Measurements from ENCODE around the gene IARS1.
A peak's percentile ranks its signal among the peaks of the same experiment; 100 is the strongest.

Gene IARS1

DNA sequence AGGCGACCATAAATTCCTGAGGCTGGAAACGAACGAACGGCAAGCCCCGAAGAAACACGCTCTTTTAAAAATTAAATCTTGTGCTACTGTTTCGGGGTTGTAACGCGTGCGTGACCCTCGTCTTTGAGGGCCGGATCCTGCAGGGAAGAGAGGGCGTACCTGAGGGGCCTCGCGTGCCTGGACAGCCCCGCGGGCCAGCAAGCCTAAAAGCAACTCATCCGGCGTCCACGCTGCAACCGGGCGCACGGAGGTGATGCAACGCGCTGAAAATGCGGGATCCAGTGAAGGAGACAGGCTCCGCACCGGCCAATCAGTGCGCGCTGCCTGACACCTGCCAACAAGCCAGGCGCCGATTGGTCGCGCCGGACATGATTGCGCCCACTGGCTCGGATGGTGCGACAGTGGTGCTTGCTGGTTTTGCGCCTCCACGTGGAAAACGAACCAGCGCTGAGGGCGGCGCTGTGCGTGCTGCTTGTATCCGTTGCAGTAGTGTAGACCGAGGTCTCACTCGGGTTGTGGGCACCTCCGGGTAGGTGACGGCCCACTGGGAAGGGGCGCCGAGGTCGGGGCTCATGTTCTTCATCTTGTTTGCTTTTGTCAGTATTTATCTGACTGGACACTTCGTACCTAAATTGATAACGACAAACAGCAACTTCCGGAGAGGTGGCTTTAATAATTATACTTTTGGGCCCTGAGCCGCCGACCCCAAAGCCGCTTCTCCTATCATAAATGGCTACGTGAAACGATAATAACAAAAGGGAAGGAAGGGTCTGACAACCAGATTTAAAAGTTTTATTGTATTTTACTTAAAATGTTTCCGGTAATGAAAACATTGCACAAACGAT, at the start of gene IARS1:
IARS1 (minus strand) TSS at position 246 of the 845 bp plus-strand sequence. CDS start 4,278 bp downstream, outside the sequence.
- peak; percentile 100 for DNase-seq

DNA sequence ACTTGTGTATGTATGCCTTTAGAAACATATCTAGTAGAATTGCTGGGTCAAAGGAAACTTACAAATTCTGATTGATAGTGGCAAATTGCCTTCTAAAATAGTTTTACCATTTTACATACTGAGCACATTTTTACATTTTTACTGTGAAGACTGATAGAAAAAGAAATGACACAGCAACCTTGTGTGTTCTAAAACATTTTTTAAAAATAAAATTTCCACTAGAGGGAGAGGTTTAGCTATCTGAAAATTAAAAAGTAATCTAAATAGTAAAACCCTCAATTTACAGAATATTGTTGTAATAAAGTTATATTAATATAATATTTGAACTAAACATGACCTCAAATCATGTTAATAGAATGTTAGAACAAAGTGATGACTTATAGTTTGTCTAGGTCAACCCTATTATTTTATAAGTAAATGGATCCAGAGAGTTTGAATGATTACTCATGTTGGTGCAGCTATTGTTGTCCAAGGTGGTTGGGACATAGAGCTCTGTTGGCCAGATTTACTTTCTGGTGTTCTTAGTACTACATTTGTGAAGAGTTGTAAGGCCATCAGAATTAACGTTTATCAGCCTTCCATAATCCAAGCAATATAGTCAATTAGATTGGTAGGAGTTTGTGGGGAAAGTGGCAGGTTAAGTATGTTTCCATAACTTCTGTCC, 49.5 kb upstream of the IARS1 start:
- no peak for DNase-seq

DNA sequence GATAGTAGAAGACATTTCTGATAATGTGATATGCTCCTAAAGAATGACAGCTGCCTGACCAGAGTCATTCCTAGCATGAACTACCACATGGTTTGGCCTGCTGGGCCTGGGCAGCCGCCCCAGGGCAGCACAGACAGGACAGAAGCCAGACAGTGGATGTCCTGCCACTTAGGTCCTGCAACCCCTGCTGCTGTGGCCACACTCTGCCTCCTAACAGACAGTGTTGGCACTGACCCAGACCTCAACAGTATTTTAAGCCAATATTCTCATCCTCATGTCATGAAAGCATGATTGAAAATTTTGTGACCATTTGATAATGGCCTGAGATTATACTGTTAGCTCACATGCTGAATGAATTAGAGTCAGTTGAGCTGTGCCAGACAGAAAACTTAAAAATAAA, 48.1 kb upstream of the IARS1 start:
- no peak for DNase-seq

DNA sequence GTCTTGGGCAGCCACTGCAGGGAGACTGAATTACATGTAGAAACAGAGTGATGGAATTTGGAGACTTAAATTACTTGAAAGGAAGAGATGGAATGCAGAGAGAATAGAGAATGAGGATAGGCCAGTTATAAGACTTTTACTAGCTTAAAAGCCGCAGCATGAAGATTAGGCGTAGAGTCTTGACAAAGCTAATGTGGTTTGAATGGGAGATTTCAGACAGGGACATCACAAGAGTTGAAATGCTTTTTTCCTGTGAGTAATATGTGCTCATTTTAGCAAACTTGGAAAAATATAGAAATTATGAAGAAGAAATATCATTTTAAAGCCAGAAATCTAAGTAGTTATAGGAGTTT, 39.8 kb upstream of the IARS1 start:
- DNase-seq: no peak

DNA sequence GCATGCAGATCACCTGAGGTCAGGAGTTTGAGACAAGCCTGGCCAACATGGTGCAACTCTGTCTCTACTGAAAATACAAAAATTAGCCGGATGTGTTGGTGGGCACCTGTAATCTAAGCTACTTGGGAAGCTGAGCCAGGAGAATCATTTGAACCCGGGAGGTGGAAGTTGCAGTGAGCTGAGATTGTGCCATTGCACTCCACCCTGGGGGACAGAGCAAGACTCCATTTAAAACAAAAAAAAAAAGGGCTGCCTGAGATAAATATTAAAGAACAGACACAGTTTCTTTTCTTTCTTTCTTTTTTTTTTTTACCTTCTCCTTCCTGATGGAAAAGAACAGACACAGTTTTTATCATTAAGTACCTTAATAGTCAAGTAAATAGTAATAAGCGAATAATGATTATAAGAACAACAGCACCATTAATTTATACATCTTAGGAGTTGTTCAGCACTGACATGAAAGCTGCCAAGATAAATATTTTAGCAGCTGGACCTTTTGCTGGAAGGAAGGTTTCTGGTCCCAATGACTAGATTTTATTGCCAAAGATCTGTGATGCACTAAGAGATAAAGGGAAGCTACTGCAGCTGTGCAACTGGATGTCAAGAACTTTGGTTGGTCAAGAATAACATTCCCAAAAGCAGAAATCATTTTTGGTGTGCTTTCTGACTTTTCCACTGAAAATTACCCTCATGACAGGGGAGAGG, 39.2 kb upstream of the IARS1 start:
- no peak for DNase-seq

DNA sequence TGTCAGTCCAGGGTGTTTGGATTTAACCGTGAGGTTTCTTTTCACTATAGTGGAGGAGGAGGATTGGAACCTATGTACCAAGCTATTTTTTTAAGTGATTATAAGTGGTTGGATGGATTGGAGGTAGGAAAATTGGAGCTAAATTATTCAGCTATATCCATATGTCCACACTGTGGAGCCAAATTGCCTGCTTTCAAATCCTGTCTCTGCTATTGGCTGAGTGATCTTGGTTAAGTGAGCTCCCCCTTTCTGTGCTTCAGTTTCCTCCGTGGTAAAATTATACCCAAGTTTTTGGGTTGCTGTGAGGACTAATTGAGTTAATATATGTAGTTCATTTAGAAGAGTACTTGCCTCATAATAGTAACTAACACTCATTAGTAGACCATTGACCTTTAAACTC, 34.7 kb upstream of the IARS1 start:
- DNase-seq: no peak

DNA sequence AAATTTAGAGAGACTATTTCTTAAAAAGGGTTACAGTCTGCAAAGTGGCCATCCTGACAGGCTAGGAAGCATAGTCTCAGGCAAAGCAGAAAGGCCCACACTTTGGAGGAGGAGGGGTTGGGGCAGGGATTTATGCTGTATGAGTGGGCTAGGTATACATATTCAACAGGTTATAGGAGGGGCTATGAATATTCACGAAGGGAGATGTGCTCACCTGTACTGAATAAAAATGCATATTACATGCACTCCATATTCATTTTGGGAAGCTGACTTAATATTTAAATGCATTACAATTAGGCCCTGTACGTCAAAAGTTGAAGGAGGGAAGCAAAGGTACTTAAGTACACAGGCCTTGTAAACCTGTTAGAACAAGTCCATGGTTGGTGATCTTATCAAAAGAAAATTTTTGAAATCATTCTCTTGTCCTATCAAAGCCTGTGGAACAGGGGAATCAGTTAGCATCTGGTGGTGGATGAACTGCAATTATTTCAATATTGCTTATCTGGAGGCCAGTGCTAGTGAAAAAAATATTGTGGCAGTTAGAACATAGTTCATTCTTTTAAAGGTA, 33.9 kb upstream of the IARS1 start:
- DNase-seq: no peak

DNA sequence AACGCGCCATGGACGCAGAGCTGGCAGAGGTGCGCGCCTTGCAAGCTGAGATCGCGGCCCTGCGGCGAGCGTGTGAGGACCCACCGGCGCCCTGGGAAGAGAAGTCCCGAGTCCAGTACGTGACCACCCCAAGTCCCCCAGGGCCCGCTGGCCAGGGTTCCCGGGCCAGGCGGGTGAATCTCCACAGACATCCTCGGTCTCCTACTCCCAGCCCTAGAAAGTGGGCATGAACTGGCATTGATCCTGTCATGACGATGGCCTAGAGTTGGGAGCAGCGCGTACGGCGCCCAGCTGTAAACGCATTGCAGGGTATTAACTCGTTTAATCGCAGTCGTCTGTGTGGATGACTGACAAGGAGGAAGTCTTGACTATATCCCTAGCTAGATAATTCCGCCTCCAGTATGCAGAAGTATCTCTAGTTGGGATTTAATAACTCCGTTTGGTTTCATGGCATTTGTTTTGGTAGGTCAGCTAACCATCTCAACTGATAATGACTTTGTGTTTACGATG, 32.5 kb upstream of the IARS1 start:
- DNase-seq: no peak

DNA sequence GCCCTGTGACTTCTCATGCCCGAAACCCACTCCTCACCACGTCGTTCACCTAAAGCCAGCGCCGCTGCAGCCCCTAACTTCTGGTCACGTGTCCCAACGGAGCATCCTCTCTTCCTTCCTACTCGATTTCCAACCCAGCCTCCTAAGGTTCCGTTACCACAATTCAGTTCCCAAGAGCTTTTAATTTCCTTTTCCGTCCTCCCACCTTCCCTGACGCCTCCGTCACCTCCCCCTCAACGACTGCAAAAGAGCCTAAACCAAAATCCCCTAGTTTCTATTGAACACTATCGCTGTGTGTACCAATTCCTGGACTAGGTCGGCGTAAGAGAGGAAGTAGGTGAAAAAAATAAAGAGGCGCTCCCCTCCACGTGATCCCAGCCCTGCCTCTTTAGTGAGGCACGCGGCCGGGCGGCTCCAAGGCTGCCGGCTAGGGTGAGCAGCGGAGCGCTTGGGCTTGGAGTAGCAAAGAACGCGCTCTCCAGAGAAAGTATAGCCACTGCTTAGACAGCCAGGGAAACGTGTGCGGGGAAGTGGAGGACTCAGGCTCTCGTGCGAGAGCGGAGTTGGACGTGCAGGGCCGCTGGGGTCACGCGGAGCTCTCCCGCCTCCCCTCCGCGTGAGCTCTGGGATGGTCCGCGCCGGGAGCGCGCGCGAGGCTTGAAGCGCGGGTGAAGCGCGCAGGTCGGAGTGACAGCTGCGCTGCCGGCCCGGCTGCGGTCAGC, 31.9 kb upstream of the IARS1 start, which contains the start of the genes CENPP and NOL8:
CENPP (plus strand) TSS at position 685 of the 722 bp plus-strand sequence.
NOL8 (minus strand) TSS at position 82 of the 722 bp plus-strand sequence. CDS start 1,189 bp downstream, outside the sequence.
- DNase-seq: peak; percentile 89

DNA sequence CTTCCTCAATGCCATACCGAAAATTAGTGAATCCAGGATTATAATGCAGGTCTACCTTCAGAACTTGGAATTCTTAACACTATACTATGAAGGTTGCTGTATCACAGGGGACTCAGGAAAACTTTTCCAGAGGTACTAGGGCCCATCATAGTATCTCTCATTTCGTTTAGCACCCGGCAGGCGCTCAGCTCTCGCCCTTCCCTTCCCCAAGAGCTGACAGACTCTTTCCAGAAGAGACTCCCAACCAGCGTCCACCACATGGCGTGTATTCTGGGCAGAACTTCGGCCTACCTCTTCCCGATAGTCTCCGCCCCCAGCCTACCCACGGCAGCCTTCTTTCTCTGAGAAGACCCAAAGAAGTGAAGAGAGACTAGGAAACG, 31.4 kb upstream of the IARS1 start:
- no peak for DNase-seq

DNA sequence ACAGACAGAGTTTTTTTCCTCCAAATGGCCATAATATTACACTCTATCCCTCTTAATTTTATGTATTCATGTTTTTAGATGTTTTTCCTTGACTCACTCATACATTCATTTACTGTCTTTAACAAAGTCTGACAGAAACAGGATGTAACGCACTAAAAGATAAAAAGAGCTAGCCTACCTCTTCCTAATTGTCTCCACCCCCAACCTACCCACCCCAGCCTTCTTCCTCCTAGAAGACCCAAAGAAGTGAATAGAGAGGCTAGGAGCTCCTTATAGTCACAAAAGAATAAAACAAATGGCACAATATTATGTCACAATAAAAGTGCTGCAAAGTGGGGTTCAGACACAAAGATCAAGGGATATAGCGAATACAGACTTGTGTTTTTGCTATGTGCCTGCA, 30.9 kb upstream of the IARS1 start:
- no peak for DNase-seq

DNA sequence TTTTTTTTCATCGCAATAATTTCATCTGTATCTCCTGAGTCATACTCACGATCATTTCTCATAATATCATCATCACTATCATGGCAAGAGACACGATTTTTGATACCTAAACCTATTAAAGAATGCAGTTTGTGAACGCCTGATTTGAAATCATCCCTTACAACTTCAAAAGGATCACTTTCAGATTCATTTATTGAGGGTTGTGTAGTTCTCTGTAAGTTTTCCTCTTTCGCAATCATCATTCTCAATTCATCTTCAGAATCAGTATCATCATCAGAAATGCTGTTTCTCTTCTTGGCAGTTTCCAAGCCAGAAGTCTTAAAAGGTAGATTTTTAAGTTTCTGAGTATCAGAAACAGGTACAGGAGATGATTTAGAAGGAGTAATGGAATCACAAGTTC, 22.0 kb upstream of the IARS1 start:
- DNase-seq: no peak

DNA sequence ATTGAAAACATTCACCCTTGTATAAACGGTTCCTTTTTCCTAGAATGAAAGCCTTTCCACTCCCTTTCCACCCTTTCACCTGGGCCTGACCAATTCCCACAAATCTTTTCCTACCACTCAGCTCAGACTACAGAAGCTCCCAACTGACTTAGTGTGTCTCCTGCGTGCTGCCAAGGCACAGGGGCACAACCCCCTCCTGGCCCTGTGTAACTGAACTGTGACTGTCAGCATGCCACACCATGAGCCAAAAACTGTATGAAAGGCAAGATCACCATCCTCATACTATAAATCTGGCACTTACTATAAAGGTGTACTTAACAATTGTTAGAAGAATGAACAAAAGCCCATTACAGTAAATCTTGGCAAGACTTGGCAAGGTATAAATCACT, 20.1 kb upstream of the IARS1 start:
- DNase-seq: no peak

DNA sequence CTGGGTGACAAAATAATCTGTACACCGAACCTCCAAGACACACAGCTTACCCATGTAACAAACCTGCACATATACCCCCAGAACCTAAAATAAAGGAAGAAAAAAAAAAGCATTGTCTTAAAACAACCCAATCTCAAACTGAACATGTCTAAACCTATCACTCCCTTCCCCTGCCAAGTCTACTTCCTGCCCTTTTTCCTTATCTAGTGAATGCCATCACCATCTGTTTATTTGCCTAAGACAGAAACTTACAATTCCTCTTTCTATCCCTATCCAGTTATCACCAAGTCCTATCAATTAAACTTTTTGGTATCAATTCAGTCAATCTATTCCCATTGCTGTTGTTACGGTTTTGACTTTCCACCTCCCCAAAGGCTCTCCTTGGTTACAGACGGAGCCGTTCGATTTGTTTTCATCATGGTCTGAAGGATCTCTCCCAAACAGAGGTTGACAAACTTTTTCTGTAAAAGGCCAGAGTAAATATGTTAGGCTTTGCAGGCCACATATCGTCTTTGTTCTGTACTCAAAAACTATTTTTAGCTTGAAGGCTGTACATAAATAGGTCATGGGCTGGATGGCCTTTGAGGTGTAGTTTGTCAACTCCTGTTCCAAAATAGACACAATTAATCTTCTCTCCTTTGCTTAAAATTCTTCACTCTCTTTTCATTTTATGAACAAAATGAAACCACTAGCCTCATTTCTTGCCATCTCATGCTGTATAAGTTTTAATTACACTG, 19.6 kb upstream of the IARS1 start:
- DNase-seq: no peak

DNA sequence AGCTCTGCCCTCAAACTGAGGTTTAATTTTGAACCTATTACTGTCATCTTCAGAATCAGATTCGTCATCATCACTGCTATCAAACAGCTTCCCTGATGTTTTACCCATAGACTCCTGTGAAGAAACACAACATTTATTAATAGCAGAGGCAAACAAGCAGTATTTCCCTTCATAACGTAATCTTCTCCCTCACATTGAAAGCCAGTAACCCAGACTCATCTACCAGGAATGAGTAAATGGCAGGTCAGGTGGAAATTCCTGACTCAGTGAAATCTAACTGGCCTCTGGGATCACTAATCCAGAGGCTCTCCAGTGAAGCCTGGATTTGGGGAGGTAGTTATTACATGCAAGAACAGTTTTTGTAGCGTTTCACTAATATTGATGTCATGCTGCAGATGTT, 17.1 kb upstream of the IARS1 start:
- DNase-seq: no peak

DNA sequence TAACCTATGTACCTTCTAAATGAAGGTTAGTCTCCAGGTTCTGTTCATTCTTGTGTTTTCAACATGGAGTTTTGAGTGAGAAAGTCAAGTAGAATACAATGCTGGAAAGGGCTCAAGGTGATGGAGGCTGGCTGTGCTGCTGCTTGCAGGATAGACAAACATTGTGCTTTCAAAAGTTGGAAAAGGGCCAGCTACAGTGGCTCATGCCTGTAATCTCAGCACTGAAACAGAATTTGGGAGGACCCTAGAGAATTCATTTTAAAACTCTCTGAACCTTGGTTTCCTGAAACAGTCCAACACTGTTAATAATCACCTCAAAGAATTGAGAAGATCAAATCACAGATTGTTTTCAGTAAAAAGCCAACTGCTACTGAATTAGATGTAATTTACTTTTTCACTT, 15.4 kb upstream of the IARS1 start:
- no peak for DNase-seq

DNA sequence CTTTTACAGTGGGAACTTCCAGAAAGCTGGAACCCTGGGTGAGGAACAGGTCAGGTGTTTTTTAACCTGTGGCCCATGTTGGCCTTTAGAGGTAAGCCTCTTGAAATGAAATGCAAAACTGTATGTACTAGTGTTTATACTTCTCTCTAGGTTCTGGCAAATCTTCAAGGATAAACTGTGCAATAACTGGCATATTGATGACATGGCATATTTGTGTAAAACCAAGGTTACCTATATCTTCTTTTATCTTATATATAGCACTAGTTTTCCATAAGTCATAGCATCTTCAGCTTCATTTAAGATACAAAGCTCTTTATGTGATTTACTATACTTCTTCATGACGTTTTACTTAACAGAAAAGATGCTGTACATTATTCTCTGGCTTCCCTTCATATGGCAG, 7.4 kb upstream of the IARS1 start:
- DNase-seq: no peak

DNA sequence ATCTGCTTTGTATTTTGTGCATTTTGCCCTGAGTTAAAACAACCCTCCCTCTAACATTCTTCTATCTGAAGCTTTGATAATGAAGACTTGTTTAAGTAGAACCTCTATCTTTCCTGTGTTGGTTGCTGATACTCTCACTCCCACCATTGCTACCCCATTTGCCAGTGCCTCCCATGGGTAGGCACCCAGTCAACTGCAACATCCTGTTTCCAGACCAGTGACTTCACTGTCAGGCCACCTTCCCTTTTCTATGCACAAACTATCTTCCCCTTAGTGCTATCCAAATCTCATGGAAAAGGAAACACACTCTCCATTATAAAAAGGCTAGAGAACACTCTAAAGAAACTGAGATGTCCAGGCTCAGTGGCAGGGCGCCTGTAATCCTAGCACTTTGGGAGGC, 5.6 kb upstream of the IARS1 start:
- no peak for DNase-seq

DNA sequence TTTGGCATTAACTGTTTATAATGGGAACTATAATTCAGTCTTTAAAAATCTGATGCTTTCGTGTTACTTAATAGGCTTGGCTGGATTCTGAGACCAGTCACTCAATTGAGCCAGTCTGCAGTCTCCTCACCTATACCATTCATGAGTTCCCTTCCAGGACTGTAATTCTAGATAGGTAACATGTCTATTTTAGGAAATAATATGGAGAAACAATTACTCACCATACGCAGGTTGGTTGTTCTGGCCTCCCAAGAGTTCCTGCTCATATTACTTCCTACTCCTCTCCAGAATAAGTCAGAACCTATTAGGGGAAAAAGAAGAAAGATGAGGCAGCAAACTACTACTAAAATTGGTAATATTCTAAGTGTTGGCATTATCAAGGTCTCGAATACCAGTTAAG, 4.5 kb upstream of the IARS1 start:
- no peak for DNase-seq

DNA sequence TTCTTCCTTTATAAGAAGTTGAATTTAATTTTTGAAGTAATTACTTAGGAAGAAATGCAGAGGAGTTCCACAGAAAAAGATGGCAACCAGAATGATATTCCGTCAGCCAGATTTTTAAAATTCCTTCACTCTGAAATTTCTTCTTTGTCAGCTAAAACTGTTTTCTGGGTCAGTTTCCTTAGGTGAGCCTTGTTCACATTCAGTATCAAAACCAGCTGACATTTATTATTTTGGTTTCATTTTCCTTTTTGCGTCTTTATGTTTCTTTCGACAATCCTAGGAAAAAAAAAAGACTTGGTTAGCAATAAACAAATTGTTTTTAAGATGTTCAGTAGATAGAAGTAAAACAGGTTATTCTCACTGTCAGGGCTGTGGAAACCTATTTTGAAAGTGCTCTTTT, 4.1 kb upstream of the IARS1 start:
- DNase-seq: no peak

DNA sequence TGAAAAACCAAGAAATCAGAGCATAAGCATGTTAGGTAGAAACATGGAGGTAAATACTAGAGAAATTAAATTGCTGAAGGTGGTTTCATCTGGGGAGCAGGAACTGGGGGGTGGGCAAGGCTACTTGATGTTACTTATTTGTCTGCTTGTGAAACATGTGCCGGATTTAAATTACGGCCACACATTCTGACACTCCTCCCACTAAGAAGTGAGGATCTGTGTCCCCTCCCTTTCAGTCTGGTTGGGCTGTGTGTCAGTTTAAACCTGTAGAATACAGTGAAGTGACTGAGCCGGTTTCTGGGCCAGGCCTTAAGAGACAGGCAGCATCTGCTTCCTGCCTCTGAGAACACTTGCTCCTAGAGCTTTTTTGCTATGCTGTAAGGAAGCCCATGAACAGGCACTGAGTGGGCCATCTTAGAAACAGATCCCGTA, 2.3 kb upstream of the IARS1 start:
- DNase-seq: no peak
